ENCODE results near the gene ANKRD2. TPM values are rescaled to one million over a fixed set of nuclear protein-coding genes. Genes with fewer than 3 reads are reported as not detected.

The ANKRD2 gene
- total RNA-seq, 1 donor: 0.86 TPM

DNA sequence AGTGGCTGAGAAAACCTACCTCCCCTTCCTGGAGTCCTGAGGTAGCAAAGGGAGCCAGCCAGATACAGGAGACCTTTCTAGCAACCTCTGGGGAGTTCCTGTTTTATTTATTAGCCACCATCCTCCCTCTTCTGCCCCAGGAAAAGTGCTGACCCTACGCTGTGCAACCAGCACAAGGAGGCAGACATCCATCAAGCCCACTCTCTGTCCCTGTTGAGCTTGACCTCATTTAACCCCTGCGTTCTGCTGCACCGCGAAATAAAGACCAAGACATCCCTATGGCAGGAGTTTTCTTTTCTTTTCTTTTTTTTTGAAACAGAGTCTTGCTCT is 25.3 kb upstream of the ANKRD2 start:
- TF ChIP-seq, protein P1, sequence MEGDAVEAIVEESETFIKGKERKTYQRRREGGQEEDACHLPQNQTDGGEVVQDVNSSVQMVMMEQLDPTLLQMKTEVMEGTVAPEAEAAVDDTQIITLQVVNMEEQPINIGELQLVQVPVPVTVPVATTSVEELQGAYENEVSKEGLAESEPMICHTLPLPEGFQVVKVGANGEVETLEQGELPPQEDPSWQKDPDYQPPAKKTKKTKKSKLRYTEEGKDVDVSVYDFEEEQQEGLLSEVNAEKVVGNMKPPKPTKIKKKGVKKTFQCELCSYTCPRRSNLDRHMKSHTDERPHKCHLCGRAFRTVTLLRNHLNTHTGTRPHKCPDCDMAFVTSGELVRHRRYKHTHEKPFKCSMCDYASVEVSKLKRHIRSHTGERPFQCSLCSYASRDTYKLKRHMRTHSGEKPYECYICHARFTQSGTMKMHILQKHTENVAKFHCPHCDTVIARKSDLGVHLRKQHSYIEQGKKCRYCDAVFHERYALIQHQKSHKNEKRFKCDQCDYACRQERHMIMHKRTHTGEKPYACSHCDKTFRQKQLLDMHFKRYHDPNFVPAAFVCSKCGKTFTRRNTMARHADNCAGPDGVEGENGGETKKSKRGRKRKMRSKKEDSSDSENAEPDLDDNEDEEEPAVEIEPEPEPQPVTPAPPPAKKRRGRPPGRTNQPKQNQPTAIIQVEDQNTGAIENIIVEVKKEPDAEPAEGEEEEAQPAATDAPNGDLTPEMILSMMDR (IDR thresholded peaks at IDR 0.05; ENCODE audit: insufficient read depth, low read depth, low read length): no peak
- no peak overlapping the region for H3K4me3 ChIP-seq (ENCODE audit: low read depth, low read length)
- DNase-seq (ENCODE audit: low read depth): no peak

DNA sequence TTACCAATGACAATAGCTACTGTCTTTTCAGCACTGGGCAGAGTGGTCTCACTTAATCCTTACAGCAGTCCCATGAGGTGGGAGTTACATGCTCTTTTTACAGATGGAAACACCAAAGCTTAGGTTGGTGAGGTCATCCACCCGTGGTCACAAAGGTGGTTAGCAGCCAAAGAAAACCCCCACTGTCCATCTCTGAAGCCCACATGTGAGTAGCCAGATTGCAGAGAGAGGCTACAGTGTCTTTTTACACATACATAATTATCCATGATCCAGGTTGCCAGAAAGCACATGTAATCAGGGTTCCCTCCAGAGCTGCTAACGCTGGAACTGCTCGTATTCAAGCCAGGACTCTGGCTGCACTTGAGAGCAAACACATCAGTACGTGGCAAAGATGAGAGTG is 24.6 kb upstream of the ANKRD2 start:
- TF ChIP-seq, protein P1 (IDR thresholded peaks at IDR 0.05; ENCODE audit: insufficient read depth, low read depth, low read length): no peak
- DNase-seq (ENCODE audit: low read depth): no peak

DNA sequence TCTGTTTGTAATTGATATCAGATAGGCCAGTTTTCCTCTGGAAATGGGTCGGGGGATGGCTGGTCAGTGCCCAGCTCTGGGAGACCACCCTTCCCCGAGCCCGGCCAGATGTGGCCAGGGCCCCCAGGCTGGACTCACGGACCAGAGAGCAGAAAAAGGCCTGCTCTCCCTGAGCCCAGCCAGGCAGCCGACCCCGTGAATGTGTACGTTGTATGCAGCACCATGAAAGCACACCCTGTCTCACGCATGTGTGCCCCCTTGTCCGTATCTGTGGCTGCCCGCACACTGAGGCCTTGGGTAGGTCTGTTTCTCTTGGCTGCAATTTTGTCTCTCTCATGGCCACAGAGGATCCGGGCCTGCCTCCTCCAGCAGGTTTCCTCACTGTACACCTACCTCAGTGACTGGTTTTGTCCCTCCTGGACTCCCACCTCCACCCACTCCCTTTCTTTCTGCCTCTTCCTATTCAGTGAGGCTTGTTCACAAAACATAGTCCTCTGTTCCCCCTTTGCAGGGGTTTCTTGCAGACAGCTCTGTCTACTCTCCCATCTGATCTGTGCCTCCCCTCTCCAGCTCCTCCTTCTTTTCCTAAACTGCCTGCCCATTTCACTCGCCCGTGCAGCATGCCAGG is 23.6 kb upstream of the ANKRD2 start:
- no peak for DNase-seq (ENCODE audit: low read depth)
- TF ChIP-seq, protein P1 (IDR thresholded peaks at IDR 0.05; ENCODE audit: insufficient read depth, low read depth, low read length): no peak

More for the DNA sequence above, 24.6 kb upstream of the ANKRD2 start:
- H3K4me3 ChIP-seq (ENCODE audit: low read depth, low read length): no peak overlapping the region

DNA sequence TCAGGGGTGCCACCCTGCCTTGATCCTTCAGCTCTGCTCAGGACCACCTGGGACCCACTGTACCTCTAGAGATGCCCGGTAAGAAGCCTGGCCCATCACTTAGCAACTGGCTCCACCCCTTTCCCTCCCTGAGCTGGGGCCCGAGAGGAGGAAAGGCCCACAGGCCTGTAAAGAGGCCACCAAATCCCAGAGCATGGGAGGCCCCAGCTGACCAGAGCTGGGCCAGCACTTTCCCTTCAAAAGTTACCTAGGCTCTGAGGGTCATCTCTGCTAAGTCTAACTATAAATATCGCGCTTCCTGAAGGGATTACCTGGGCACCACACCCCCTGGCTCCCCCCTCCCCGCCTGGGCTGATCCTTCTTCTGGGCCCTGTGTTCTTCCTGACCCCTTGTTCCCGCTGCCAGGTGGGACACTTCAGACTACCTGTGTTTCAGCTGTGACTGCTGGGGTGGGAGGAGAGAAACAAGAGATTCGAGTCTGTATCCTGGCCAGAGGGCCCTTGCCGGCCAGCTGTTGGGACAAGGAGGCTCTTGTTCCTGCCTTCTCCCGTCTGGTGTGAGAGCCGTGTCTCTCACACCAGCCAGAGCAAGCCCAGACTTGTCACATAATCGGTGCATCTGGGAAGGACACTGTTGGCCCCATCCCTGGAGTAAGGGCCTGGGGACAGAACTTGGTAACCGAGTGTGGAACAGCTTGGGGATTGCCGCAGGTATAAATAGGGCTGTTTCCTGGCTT is 22.8 kb upstream of the ANKRD2 start:
- H3K4me3 ChIP-seq (ENCODE audit: low read depth, low read length): no peak overlapping the region
- TF ChIP-seq, protein P1 (IDR thresholded peaks at IDR 0.05; ENCODE audit: insufficient read depth, low read depth, low read length): no peak
- no peak for DNase-seq (ENCODE audit: low read depth)

More for the DNA sequence above, 23.6 kb upstream of the ANKRD2 start:
- no peak overlapping the region for H3K4me3 ChIP-seq (ENCODE audit: low read depth, low read length)

DNA sequence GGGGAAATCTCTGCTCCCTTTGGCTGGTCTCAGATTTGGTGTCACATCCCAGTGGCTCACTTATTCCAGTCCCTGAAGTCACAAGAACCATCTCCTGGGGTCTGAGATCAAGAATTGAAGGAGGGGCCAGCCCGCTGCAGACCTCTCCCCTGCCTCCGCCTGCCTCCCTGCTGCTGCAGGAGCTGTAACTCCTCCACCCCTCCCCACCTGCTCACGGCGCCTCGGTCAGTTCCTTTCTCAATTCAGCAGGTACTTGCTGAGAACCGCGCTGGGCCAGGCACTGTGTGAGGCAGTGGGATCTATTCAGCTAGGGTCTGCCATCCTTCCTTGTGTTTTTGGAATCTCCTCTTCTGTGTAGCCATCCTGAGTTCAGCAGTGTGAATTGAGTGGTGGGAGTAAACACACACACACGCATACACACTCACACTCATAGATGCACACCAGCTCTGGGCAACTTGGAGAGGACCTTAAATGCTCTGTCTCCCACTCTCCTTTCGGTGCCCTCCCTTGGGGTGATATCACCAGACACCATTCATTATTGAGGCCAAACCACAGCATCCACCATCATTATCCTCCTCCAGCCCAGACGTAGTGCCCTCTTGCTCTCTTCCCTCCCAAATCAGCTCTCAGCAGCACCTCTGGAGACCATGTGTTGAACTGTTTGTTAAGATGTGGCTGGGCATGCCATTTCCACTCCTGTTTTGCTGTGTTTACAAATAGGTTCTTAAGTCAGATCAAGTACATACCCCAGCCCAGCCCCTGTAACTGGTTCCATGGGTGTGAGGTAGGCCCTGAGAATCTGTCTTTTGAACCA is 22.0 kb upstream of the ANKRD2 start:
- no peak overlapping the region for H3K4me3 ChIP-seq (ENCODE audit: low read depth, low read length)
- TF ChIP-seq, protein P1 (IDR thresholded peaks at IDR 0.05; ENCODE audit: insufficient read depth, low read depth, low read length): no peak
- DNase-seq (ENCODE audit: low read depth): no peak

DNA sequence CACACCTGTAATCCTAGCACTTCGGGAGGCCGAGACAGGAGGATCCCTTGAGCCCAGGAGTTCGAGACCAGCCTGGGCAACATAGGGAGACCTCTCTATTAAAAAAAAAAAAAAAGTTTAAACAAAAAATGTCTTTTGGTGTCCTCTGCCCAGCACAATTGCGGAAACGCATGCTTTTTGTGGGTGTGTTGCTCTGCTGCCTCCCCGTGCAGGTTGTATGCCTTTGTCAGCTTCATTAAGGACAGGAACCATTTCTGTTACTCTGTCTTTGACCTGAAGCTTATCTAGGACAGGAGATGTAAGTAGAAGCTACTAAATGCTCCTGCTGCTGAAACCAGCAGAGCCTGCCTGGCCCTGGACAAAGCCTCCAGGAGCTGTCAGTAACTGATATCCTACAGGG is 21.3 kb upstream of the ANKRD2 start:
- H3K4me3 ChIP-seq (ENCODE audit: low read depth, low read length): no peak overlapping the region
- no peak for DNase-seq (ENCODE audit: low read depth)
- TF ChIP-seq, protein P1 (IDR thresholded peaks at IDR 0.05; ENCODE audit: insufficient read depth, low read depth, low read length): no peak

All from fibroblast of villous mesenchyme (primary cell).